CD4-positive, alpha-beta T cell treated with Interleukin-4 for 1 hour (primary cell): ENCODE results near the gene MLYCD.
"Not testable (repeated sequence)": the region's sequence is repeated elsewhere in the genome, so short reads cannot be mapped to it uniquely, and the experiment has no call there.

Experiments
- DNase-seq, 2 donors: peaks; one replicate each; pipeline ENCODE4 v3.0.0-alpha.2; 2020 to 2022

Gene MLYCD

GRCh38 chr16:83926726-83927397, 27.9 kb downstream of the MLYCD start:
- peak; percentile 38 to 40 for DNase-seq

- DNase-seq = no peak
Measured at GRCh38 chr16:83928341-83929055, 29.6 kb downstream of the MLYCD start.

DNA sequence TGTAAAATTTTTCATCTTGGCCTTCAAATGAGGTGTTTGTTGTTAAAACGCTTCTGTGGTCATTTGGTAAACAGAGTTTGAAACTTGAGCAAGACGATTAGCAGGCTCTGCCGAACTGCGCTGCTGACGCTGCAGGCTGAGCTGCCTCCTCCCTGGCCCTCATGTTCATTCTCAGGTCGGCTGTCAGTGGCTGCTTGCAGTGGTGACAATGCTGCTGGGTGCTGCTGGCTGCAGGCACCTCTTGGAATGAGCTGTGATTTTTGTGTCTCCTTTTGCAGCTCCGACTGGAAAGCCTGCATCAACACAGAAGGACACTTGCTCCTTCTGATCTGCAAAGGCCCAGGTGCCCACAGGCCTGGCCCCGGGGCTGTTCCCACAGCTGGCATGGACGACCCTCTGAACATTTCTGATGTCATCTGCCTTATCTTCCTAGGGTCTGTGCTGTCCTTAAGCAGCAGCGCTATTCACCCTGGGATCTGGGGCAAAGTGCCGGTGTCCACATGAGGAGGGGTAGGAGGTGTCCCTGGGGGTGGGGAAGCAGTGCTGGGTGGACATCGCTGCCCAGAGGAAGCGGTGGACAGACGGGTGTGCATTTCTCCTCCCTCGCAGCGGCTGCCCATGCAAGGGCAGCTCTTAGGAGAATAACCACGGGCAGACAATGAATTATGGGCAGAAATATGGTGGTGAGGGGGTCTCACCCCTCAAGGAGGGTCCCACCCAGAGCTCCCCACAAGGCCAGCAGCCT, 31.1 kb downstream of the MLYCD start:
- DNase-seq = no peak

- DNase-seq = no peak
Measured at GRCh38 chr16:83930730-83931500, 32.0 kb downstream of the MLYCD start.

DNA sequence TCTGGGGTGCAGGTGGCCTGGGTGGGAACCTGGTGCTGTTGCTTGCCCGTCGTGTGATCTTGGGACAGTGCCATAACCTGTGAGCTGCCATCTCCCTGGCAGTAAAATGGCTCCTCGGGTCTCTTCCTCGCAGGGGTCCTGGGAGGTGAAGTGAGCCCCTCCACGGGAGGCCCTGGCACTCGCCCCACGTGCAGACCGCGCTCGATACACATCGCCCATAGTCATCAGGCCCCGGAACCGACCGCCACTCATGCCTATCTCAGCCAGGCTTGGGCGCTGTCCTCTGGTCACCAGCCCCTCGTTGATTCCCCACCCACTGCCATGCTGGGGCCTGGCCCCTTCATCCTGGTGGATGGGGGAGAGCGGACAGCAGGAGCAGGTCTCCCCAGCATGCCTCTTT, 32.6 kb downstream of the MLYCD start:
- DNase-seq = no peak

- DNase-seq = no peak
Measured at GRCh38 chr16:83932304-83932703, 33.4 kb downstream of the MLYCD start.

DNA sequence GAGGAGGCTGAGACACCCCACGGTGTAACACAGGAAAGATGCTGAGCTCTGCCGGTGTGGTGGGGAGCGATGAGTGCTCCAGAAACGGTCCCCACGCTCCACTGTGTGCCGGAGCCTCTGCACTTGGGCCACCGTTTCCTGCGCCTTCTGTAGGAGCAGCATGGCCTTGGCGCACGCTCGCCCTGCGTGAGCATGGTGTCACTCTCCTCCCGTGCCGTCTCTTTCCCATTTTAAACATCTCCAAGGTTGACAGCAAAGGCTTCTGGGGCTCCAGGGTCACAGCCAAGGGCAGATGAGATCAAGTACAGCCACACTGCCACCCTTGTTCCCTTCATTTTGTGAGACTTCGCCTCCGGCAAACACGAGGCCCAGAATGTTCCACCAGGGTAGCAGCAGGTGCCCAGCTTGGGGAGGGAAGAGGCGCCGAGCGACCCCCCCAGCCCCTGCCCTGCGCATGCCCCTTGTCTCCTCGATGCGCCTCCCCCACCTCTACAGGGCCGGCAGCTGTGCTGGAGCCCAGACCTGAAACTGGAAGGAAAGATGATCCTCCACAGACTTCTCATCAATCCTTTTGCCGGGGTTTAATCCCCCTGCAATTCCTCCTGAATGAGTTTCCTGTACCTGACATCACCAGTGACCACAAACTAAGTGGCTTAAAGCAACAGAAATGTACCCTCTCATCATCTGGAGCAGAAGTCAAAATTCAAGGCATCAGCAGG, 34.2 kb downstream of the MLYCD start:
- no peak for DNase-seq

DNA sequence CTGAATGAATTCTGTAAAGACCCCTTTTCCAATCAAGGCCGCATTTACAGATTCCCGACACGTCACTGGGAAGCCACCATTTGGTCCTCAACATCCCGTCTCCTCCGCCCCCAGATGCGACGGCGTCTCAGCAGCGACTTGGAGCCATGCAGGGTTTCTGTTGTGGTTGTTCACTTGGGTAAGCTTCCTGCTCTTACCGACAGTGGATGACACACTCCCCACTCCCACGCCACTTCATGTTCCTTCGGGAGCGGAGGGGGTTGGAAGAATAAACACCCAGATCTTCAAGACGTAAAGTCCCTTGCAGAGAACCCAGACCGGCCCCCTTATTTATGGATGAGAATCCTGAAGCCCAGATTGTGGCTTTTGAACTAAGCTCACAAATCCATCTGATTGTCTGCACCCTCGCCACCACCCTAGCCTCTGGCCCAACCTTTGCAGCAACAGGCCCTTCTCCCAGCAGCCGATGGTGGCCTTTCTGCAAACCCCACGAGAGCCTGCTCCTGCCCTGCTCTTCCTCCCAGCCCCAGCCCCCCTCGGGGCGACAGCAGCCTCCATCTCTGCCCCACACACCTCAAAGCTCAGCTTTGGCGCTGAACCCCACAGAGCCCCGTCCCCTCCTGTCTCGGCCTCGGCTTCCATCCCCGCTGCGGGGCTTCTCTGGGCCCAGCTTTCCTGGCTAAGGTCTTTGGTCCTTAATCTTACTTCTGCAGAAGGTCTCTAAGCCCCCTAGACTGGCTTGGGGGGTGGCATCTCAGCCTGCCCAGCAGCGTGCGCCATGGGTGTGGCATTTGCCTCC, 35.2 kb downstream of the MLYCD start:
- DNase-seq = no peak

DNA sequence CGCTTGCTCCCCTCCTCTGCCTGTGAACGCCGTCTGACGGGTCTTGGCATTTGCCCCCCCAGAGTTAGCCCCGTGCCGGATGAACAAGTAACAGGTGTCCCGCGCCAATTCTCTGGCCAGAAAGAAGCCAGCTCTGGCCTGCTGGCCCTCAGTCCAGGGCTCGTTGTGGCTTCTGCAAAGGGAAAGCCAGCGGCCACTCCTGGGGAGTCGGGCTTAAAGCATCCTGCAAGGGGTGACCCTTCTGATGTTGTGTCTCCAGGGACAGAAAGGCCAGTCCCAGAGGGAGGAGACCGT, 35.7 kb downstream of the MLYCD start:
- no peak for DNase-seq

- DNase-seq = no peak
Measured at GRCh38 chr16:83935005-83935857, 36.3 kb downstream of the MLYCD start.

DNA sequence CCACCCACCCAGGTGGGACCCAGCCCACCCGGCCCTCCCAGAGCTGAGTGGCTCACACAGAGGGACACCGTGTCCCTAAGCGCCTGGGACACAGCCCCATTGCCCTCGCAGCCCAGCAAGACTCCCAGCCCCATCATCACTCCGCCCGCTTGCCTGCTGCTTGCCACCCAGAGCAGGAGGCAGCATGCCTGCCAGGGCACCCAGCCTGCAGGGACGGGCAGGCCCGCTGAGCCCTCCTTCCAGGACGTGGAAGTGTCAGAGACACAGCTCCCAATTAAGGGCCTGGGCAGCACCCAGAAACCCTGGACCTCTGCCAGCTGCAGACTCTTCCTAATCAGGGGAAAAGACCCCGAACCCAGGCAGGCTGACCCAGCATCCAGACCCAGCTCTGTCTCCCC, 36.9 kb downstream of the MLYCD start:
- no peak for DNase-seq

DNA sequence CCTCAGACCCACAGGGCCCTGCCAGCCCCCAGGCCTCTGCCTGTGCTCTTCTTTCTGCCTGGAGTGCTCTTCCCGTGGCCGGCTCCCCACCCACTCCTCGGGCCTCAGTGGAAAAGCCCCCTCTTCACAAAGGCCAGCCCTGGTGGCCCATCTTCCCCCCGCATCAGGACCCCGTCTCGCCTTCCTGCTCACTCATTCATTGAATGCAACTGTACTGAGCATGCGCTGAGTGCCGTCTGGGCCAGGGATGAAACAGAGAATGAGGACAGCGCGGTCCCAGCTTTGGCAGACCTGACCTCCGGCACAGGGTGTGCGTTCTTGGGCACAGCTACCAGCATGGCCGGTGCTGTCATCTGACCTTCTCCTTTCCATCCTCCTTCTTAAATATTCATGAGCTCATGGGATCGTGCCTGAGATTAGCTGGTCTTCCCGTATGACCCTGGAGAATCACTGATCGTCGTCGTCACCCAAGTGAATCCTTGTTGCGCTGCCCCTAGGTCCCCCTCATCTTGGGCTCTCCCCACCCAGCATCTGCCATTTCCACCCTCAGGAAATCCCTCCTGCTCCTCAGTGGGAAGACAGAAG, 37.8 kb downstream of the MLYCD start:
- DNase-seq = no peak

GRCh38 chr16:83937267-83937666, 38.4 kb downstream of the MLYCD start:
- no peak for DNase-seq

- no peak for DNase-seq
Measured at GRCh38 chr16:83937922-83938885, 39.3 kb downstream of the MLYCD start.

DNA sequence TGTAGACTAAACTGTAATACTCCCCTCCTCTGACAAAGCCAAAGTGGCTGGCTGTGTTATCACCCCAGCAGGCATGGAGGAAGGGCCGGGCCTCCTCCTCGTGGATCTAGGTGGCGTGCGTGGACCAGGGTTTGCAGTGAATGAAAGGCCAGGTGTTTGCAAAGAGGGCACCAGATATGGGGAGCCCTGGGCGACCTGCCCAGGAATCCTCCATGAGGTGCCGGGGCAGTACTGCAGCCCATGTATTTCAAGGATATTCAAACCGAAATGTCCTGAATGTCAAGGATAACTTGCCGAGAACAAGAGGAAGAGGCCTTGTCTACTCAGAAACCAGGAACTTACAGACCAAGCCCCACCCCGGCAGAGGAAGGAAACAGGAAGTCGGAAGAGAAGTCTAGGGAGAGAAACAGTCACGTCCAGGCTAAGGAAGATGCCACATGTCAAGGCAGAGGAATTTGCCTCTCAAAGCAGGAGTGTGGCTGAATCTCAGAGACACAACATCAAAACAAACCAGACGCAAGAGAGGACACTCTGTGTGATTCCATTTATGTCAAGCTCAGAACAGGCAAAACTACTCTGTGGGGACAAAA, 40.4 kb downstream of the MLYCD start:
- peak in 1 of 2 donors; percentile 48 for DNase-seq

DNA sequence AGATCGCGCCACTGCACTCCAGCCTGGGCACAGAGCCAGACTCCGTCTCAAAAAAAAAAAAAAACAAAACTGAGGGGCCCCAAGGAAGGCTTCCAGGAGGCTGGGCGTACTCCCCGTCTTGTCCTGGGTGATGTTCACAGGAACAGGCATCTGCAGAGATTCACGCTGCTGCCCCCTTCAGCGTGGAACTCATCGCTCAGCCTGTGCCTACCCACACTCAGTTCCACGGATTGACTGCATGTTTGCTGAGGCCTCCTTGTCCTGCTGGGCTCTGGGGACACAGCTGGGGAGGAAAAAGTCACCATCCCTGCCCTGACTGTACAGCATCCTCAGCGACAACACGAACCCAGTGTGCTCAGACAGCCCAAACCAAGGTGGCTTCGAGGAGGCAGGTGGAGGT, 41.2 kb downstream of the MLYCD start:
- DNase-seq = no peak

DNA sequence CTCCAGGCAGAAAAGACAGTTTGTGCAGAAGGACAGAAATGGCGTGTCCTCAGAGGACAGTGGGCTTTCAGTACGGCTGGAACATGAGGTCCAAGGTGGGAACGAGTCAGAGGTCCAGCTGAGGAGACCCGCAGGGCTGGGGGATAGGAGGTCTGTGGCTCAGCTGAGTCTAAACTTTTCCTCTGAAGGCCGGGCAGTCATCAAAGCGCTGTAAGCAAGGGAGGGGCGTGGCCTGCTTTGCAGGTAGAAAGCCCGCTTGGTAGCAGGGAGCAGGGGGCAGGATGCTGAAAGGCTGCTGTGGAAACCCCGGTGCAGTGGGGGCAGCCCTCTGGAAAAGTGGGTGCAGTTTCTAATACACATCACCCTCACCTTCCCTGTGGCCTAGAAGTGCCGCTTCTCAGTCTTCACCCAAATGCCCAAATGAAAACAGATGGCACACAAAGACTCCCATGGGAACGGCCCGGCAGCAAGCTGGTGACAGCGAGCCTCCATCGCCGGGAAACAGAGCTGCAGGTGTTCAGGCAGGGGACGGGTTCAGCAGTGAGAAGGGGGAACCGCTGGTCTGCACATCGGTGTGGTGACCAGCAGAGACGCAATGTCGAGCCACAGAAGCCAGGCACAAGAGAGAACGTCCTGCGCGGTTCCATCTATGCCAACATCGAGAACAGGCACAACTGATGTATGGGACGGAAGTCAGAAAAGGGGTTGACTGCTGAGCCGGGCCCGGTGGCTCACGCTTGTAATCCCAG, 41.9 kb downstream of the MLYCD start:
- no peak for DNase-seq

DNA sequence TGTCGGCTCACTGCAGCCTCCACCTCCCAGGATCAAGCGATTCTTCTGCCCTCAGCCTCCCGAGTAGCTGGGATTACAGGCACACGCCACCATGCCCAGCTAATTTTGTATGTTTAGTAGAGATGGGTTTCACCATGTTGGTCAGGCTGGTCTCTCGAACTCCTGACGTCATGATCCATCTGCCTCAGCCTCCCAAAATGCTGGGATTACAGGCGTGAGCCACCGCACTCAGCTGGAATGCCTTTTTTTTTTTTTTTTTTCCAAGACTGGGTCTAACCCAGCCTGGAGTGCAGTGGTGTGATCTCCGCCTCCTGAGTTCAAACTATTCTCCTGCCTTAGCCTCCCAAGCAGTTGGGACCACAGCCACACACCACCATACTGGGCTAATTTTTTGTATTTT, 42.6 kb downstream of the MLYCD start:
- DNase-seq = not testable (repeated sequence)
